OCI-LY3 (cell line): ENCODE measurements around the gene VGLL4.
"Not testable (repeated sequence)": the region's sequence is repeated elsewhere in the genome, so short reads cannot be mapped to it uniquely, and the experiment has no call there.

ENCODE experiments used
- EZH2phosphoT487 ChIP-seq: fragments of 200-600 bp; shearing (Covaris generic); IDR thresholded peaks from 2 replicates; pipeline ENCODE4 v1.6.1; 2018; ENCODE audit warnings: antibody characterized with exemption, mixed run types, low read depth
- TF ChIP-seq, protein P1 (sequence below): fragments of 200-600, 300-600 bp; sonication (generic); IDR thresholded peaks from 2 replicates; pipeline ENCODE4 v1.5.1; 2014; ENCODE audit warnings: antibody characterized with exemption, low read length, low read depth

DNA sequence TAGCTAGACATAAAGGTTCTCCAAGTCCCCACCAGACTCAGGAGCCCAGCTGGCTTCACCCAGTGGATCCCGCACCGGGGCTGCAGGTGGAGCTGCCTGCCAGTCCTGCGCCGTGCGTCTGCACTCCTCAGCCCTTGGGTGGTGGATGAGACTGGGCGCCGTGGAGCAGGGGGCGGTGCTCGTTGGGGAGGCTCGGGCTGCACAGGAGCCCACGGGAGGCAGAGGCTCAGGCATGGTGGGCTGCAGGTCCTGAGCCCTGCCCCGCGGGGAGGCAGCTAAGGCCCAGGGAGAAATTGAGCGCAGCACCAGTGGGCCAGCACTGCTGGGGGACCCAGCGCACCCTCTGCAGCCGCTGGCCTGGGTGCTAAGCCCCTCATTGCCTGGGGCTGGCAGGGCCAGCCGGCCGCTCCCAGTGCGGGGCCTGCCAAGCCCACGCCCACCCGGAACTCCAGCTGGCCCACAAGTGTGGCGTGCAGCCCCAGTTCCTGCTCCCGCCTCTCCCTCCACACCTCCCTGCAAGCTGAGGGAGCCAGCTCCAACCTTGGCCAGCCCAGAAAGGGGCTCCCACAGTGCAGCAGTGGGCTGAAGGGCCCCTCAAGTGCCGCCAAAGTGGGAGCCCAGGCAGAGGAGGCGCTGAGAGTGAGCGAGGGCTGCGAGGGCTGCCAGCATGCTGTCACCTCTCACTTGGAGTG, 130.4 kb downstream of the VGLL4 start:
- TF ChIP-seq, protein P1, sequence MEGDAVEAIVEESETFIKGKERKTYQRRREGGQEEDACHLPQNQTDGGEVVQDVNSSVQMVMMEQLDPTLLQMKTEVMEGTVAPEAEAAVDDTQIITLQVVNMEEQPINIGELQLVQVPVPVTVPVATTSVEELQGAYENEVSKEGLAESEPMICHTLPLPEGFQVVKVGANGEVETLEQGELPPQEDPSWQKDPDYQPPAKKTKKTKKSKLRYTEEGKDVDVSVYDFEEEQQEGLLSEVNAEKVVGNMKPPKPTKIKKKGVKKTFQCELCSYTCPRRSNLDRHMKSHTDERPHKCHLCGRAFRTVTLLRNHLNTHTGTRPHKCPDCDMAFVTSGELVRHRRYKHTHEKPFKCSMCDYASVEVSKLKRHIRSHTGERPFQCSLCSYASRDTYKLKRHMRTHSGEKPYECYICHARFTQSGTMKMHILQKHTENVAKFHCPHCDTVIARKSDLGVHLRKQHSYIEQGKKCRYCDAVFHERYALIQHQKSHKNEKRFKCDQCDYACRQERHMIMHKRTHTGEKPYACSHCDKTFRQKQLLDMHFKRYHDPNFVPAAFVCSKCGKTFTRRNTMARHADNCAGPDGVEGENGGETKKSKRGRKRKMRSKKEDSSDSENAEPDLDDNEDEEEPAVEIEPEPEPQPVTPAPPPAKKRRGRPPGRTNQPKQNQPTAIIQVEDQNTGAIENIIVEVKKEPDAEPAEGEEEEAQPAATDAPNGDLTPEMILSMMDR = not testable (repeated sequence)
- TF ChIP-seq EZH2phosphoT487 = not testable (repeated sequence)
